GM12878 (cell line): ENCODE data around the gene BCL2. TPM values are rescaled to one million over a fixed set of nuclear protein-coding genes. Genes with fewer than 3 reads are reported as not detected.
A peak's percentile ranks its signal among the peaks of the same experiment; 100 is the strongest.

Experiments used
- ATF7 ChIP-seq: fragments of 450-650 bp; IDR thresholded peaks from 2 replicates; pipeline ENCODE4 v1.6.1; 2016; ENCODE audit warnings: low read depth, mild to moderate bottlenecking
- CHD2 ChIP-seq: IDR thresholded peaks from 2 replicates; pipeline ENCODE4 v1.6.1; 2011; ENCODE audit warnings: low read depth, low read length, improper control_type of control experiment, borderline replicate concordance
- CREB1 ChIP-seq: IDR thresholded peaks from 2 replicates; pipeline ENCODE4 v1.6.1; 2012; ENCODE audit warnings: low read depth, mild to moderate bottlenecking, inconsistent platforms
- IKZF1 ChIP-seq: fragments of 450-650 bp; conservative IDR thresholded peaks from 2 replicates; pipeline ENCODE4 v1.6.1; 2017; ENCODE audit warnings: antibody characterized with exemption, mild to moderate bottlenecking
- JUND ChIP-seq: IDR thresholded peaks from 2 replicates; pipeline ENCODE4 v1.6.1; 2012; ENCODE audit warnings: low read depth, mild to moderate bottlenecking, low read length, improper control_type of control experiment, moderate library complexity
- LARP7 ChIP-seq: fragments of 450-650 bp; IDR thresholded peaks from 2 replicates; pipeline ENCODE4 v1.6.1; 2017; ENCODE audit warnings: mild to moderate bottlenecking
- MTA2 ChIP-seq: fragments of 450-650 bp; IDR thresholded peaks from 2 replicates; pipeline ENCODE4 v1.6.1; 2016; ENCODE audit warnings: low read depth, mild to moderate bottlenecking, moderate library complexity
- PAX8 ChIP-seq: fragments of 450-650 bp; IDR thresholded peaks from 2 replicates; pipeline ENCODE4 v1.6.1; 2017; ENCODE audit warnings: mild to moderate bottlenecking, moderate library complexity
- POLR2A ChIP-seq: IDR thresholded peaks from 2 replicates; pipeline ENCODE4 v1.6.1; 2011; ENCODE audit warnings: low read depth, mild to moderate bottlenecking, low read length
- RAD21 ChIP-seq: IDR thresholded peaks from 2 replicates; pipeline ENCODE4 v1.6.1; 2011; ENCODE audit warnings: mild to moderate bottlenecking, low read depth, low read length, moderate library complexity; ENCODE audit not compliant: insufficient read depth
- polyA plus RNA-seq, 11 experiments: library from polyadenylated mRNA; depleted of rRNA in 4 of 11; unstranded in 6 of 11; stranded (reverse) in 5 of 11; fragments of >200 nt; fragmentation: Nextera tagmentation in 4 of 11; fragmentation: Illumina TruSeq in 1 of 11; extraction: Ambion mirVana in 4 of 11; extraction: Trizol in 1 of 11; gene quantifications; 1 replicate in 1 of 11; 2 replicates in 10 of 11; pipeline versions ENCODE4 v1.2.1 to v1.2.3, GENCODE V29; 2011 to 2016; ENCODE audit warnings: inconsistent platforms in 2 of 11, missing spikeins in 2 of 11, low read depth in 1 of 11
- total RNA-seq, 4 experiments: library from RNA; depleted of rRNA in 3 of 4; stranded (reverse); fragments of >200 nt in 3 of 4; fragmentation: Illumina TruSeq in 1 of 4; extraction: Trizol in 1 of 4; gene quantifications; 2 replicates each; pipeline versions ENCODE4 v1.2.1 to v1.2.3, GENCODE V29; 2013 to 2021
- TF ChIP-seq, protein P1 (sequence below): fragments of 450-650 bp; IDR thresholded peaks from 2 replicates; pipeline ENCODE4 v1.6.1; 2017; ENCODE audit warnings: antibody characterized with exemption, mild to moderate bottlenecking, moderate library complexity
- TF ChIP-seq, protein P2 (sequence below): fragments of 450-650 bp; IDR thresholded peaks from 2 replicates; pipeline ENCODE4 v1.6.1; 2017; ENCODE audit warnings: low read depth, mild to moderate bottlenecking, moderate library complexity
- TF ChIP-seq, protein P3 (sequence below): fragments of 450-650 bp; IDR thresholded peaks from 2 replicates; pipeline ENCODE4 v1.6.1; 2017; ENCODE audit warnings: mild to moderate bottlenecking, moderate library complexity
- TF ChIP-seq, protein P4 (sequence below): fragments of 450-650 bp; IDR thresholded peaks from 2 replicates; pipeline ENCODE4 v1.6.1; 2017; ENCODE audit warnings: borderline replicate concordance

Gene BCL2
- total and polyA plus RNA-seq, 10 of the 15 experiments (the other 5 are each of a cell fraction or from before 2014, with no cell fraction given), result 4.1 to 47.8 (median 19.3) TPM

DNA sequence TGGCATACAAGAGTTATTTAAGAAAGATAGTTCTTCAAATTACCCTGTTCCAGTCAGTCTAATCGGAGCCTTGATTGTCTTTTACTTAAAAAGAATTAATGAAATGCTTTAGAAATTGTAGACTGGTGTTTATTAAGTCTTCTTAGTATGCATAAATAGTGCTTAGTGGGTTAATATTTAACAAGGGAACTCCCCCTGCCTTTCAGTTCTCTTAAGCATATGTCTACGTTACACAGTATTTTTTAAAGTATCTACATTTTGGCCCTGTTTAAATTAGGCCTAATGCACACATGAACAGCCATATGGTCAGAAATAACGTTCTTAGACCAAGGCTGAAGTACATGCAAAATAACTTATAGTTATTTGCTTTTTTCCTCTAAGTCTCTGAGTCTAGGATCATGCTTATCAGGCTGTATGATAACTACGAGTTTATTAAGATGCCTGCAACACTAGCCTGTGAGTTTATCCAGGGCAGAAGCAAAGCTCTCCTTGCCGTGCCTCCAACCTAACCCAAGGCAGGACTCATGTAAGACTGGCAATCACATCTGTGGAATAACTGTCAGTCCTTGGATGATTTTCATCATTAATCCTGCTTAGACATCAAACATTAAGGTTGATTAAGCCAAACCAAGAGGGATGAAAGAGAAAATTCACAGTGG, 6.7 kb downstream of the BCL2 start (continued):
- TF ChIP-seq, protein P1, sequence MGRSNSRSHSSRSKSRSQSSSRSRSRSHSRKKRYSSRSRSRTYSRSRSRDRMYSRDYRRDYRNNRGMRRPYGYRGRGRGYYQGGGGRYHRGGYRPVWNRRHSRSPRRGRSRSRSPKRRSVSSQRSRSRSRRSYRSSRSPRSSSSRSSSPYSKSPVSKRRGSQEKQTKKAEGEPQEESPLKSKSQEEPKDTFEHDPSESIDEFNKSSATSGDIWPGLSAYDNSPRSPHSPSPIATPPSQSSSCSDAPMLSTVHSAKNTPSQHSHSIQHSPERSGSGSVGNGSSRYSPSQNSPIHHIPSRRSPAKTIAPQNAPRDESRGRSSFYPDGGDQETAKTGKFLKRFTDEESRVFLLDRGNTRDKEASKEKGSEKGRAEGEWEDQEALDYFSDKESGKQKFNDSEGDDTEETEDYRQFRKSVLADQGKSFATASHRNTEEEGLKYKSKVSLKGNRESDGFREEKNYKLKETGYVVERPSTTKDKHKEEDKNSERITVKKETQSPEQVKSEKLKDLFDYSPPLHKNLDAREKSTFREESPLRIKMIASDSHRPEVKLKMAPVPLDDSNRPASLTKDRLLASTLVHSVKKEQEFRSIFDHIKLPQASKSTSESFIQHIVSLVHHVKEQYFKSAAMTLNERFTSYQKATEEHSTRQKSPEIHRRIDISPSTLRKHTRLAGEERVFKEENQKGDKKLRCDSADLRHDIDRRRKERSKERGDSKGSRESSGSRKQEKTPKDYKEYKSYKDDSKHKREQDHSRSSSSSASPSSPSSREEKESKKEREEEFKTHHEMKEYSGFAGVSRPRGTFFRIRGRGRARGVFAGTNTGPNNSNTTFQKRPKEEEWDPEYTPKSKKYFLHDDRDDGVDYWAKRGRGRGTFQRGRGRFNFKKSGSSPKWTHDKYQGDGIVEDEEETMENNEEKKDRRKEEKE, result no peak
- TF ChIP-seq ATF7 (peak; percentile 58), CHD2 (peak; percentile 23; the same call in 1 of the 2 replicates), IKZF1 (0 out of 2 replicates have a peak, but pooled peaks have one; percentile 8), LARP7 (peak; percentile 52; the same call in 1 of the 2 replicates), MTA2 (0 out of 2 replicates have a peak, but pooled peaks have one; percentile 20), POLR2A (peak; percentile 30; the same call in 1 of the 2 replicates), PAX8 (no peak), CREB1 (no peak), JUND (no peak), RAD21 (no peak)
- TF ChIP-seq, protein P2, sequence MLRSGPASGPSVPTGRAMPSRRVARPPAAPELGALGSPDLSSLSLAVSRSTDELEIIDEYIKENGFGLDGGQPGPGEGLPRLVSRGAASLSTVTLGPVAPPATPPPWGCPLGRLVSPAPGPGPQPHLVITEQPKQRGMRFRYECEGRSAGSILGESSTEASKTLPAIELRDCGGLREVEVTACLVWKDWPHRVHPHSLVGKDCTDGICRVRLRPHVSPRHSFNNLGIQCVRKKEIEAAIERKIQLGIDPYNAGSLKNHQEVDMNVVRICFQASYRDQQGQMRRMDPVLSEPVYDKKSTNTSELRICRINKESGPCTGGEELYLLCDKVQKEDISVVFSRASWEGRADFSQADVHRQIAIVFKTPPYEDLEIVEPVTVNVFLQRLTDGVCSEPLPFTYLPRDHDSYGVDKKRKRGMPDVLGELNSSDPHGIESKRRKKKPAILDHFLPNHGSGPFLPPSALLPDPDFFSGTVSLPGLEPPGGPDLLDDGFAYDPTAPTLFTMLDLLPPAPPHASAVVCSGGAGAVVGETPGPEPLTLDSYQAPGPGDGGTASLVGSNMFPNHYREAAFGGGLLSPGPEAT, result peak; percentile 42; the same call in 1 of the 2 replicates
- TF ChIP-seq, protein P3, sequence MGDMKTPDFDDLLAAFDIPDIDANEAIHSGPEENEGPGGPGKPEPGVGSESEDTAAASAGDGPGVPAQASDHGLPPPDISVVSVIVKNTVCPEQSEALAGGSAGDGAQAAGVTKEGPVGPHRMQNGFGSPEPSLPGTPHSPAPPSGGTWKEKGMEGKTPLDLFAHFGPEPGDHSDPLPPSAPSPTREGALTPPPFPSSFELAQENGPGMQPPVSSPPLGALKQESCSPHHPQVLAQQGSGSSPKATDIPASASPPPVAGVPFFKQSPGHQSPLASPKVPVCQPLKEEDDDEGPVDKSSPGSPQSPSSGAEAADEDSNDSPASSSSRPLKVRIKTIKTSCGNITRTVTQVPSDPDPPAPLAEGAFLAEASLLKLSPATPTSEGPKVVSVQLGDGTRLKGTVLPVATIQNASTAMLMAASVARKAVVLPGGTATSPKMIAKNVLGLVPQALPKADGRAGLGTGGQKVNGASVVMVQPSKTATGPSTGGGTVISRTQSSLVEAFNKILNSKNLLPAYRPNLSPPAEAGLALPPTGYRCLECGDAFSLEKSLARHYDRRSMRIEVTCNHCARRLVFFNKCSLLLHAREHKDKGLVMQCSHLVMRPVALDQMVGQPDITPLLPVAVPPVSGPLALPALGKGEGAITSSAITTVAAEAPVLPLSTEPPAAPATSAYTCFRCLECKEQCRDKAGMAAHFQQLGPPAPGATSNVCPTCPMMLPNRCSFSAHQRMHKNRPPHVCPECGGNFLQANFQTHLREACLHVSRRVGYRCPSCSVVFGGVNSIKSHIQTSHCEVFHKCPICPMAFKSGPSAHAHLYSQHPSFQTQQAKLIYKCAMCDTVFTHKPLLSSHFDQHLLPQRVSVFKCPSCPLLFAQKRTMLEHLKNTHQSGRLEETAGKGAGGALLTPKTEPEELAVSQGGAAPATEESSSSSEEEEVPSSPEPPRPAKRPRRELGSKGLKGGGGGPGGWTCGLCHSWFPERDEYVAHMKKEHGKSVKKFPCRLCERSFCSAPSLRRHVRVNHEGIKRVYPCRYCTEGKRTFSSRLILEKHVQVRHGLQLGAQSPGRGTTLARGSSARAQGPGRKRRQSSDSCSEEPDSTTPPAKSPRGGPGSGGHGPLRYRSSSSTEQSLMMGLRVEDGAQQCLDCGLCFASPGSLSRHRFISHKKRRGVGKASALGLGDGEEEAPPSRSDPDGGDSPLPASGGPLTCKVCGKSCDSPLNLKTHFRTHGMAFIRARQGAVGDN, result peak; percentile 89
- TF ChIP-seq, protein P4, sequence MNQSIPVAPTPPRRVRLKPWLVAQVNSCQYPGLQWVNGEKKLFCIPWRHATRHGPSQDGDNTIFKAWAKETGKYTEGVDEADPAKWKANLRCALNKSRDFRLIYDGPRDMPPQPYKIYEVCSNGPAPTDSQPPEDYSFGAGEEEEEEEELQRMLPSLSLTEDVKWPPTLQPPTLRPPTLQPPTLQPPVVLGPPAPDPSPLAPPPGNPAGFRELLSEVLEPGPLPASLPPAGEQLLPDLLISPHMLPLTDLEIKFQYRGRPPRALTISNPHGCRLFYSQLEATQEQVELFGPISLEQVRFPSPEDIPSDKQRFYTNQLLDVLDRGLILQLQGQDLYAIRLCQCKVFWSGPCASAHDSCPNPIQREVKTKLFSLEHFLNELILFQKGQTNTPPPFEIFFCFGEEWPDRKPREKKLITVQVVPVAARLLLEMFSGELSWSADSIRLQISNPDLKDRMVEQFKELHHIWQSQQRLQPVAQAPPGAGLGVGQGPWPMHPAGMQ, result no peak
